ENCODE results near the gene COX19.

DNA sequence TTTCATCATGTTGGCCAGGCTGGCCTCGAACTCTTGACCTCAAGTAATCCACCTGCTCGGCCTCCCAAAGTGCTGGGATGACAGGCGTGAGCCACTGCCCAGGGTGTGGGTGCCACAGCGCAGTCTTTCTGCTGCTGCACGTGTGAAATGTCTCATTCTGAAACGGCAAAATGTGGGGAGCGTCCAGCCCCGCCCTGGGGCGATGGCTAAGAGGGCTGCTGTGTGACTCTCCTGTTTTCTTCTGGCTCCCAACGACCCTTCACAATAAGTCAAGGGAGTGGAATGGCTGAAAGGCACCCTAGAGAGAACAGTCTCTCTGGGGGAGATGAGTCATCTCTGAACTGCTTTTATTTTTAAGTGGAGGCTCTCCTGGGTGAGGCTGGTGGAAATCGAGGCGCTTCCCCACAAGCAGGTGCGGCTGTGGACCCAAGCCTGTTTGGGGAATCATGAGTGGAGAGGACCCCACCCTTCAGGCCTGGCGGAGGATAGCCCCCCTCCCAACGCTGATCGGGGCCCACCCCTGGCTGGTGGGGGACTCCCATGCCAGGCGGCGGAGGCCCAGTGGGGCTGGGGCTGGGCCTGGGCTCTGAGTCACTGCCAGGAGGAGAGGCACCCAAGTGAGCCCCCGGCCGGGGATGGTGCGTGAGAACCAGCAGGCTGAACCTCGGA lies 38.8 kb downstream of the COX19 start:
- TF ChIP-seq, protein P1, sequence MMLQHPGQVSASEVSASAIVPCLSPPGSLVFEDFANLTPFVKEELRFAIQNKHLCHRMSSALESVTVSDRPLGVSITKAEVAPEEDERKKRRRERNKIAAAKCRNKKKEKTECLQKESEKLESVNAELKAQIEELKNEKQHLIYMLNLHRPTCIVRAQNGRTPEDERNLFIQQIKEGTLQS (CRISPR knock-in tag; IDR thresholded peaks at IDR 0.05): no peak
- TF ChIP-seq POLR2A (IDR thresholded peaks at IDR 0.05; ENCODE audit: insufficient read depth in 1 of 2, low read depth in 2 of 2, low read length in 2 of 2) (no peak), ZBTB38 (CRISPR knock-in tag; IDR thresholded peaks at IDR 0.05) (no peak), ZSCAN30 (CRISPR knock-in tag; IDR thresholded peaks at IDR 0.05) (no peak), TCF7L2 (IDR thresholded peaks at IDR 0.05; ENCODE audit: low read depth, low read length) (no peak), SATB2 (CRISPR knock-in tag; IDR thresholded peaks at IDR 0.05) (no peak), ZNF138 (CRISPR knock-in tag; IDR thresholded peaks at IDR 0.05; ENCODE audit: low read depth) (no peak), HNF4G (IDR thresholded peaks at IDR 0.05; ENCODE audit: borderline replicate concordance, low read depth, low read length) (no peak), HNF4G (CRISPR knock-in tag; IDR thresholded peaks at IDR 0.05; ENCODE audit: borderline replicate concordance, low read depth) (no peak)
